Transverse colon (tissue), 4 donors: ENCODE measurements around the gene SOD3. TPM values are rescaled to one million over a fixed set of nuclear protein-coding genes. Genes with fewer than 3 reads are reported as not detected.

Experiments used
- DNase-seq: peaks from one replicate; pipeline ENCODE4 v3.0.0-alpha.2; 2019
- H3K27ac ChIP-seq, 4 donors: fragments of 200-600 bp; sonication (generic); 2 replicates each; pipeline ENCODE4 v1.5.1; 2016 to 2018; ENCODE audit warnings: inconsistent platforms in 4 of 4
- H3K27me3 ChIP-seq: fragments of 200-600 bp; sonication (generic); 2 replicates; pipeline ENCODE4 v1.5.1; 2017; ENCODE audit warnings: inconsistent platforms
- H3K36me3 ChIP-seq, 4 donors: fragments of 200-600 bp; sonication (generic); 2 replicates each; pipeline ENCODE4 v1.5.1; 2017 to 2019; ENCODE audit warnings: inconsistent platforms in 4 of 4
- H3K4me1 ChIP-seq, 4 donors: fragments of 200-600 bp; sonication (generic); 2 replicates each; pipeline ENCODE4 v1.5.1; 2017 to 2020; ENCODE audit warnings: inconsistent platforms in 4 of 4
- H3K4me3 ChIP-seq, 4 donors: fragments of 200-600 bp; sonication (generic); 1 replicate in 1 of 4; 2 replicates in 3 of 4; pipeline versions ENCODE4 v1.5.1 to v1.6.1; 2017 to 2019; ENCODE audit warnings: inconsistent platforms in 4 of 4
- H3K9me3 ChIP-seq, 2 donors: fragments of 200-600 bp; sonication (generic); 2 replicates each; pipeline ENCODE4 v1.5.1; 2017 to 2019; ENCODE audit warnings: inconsistent platforms in 2 of 2
- CTCF ChIP-seq, 5 experiments: fragments of 200-600 bp in 3 of 5; fragments of 450-650 bp in 2 of 5; sonication (generic) in 3 of 5; IDR thresholded peaks; 1 replicate in 2 of 5; 2 replicates in 3 of 5; pipeline ENCODE4 v1.5.1; 2016 to 2017; ENCODE audit warnings: antibody characterized with exemption in 5 of 5, inconsistent platforms in 3 of 5, mild to moderate bottlenecking in 2 of 5, moderate library complexity in 1 of 5
- EP300 ChIP-seq: sonication (generic); formaldehyde crosslinking; IDR thresholded peaks from one replicate; pipeline ENCODE4 v1.6.1; 2017; ENCODE audit warnings: antibody characterized with exemption, low read depth
- POLR2A ChIP-seq: fragments of 450-650 bp; IDR thresholded peaks from one replicate; pipeline ENCODE4 v1.6.1; 2016; ENCODE audit warnings: antibody characterized with exemption, mild to moderate bottlenecking, moderate library complexity
- POLR2AphosphoS5 ChIP-seq, 3 donors: sonication (generic); formaldehyde crosslinking; IDR thresholded peaks; one replicate each; pipeline ENCODE4 v1.6.1; 2016; ENCODE audit warnings: antibody characterized with exemption in 3 of 3
- WGBS, 2 donors: methylation state at CpG; one replicate each; pipeline ENCODE4 v1.1.5; 2018; ENCODE audit warnings: low coverage in 1 of 2; 5-methylcytosine and 5-hydroxymethylcytosine counted together
- in situ Hi-C, 4 donors: fragments of 200-750 bp; cut with MboI; loops; one replicate each; pipeline versions ENCODE4 v1.15.0 to v1.15.1; 2017; ENCODE audit warnings: low sequenced_read_pairs in 3 of 4, low pct_ligation_motif_present in 1 of 4, low pct_unique_long_range_greater_than_20kb in 1 of 4
- intact Hi-C: fragments of 100-400 bp; cut with DNase I; formaldehyde crosslinking; loops from one replicate; pipeline ENCODE4 v1.15.1; 2023; ENCODE audit warnings: low total_unique reads
- total RNA-seq, 4 donors: library from RNA; depleted of rRNA; stranded (reverse); fragments of >200 nt; gene quantifications; one replicate each; pipeline ENCODE4 v1.1.0, GENCODE V29; 2016

Gene SOD3
- total RNA-seq, 4 donors from 2014 or later = 27.7 to 112 (median 71.7) TPM

- TF ChIP-seq EP300 = no peak
- TF ChIP-seq POLR2AphosphoS5 (IDR thresholded peaks at IDR 0.05) = no peak
- TF ChIP-seq CTCF (IDR thresholded peaks at IDR 0.05) = no peak
- no peak for TF ChIP-seq POLR2A
- Histone ChIP-seq H3K4me1 (peaks cover 0 to 9% (median 3%) of the 10 kb centered on the region in 4 donors), H3K27me3 (no peaks in the 10 kb centered on the region), H3K36me3 (no peaks in the 10 kb centered on the region), H3K4me3 (no peak overlapping the region), H3K27ac (no peak overlapping the region), H3K9me3 (no peaks in the 10 kb centered on the region)
- WGBS, 2 donors = 54% methylated on average over 4 of the region's 4 CpGs; no CpG with 5 or more reads in 1 of the 2 donors
- DNase-seq = no peak
- in situ Hi-C loops = no loop called here
- intact Hi-C loops = no loop called here
Observed at GRCh38 chr4:24771241-24771640, 24.1 kb upstream of the SOD3 start.

GRCh38 chr4:24772061-24772705 is 23.2 kb upstream of the SOD3 start:
- 89 to 91% methylated on average over 5 of the region's 5 CpGs for WGBS, 2 donors
- intact Hi-C loops = no loop called here
- in situ Hi-C loops = no loop called here
- DNase-seq = no peak
- Histone ChIP-seq H3K27me3 (no peaks in the 10 kb centered on the region), H3K27ac (no peak overlapping the region), H3K36me3 (no peaks in the 10 kb centered on the region), H3K9me3 (no peaks in the 10 kb centered on the region), H3K4me3 (no peak overlapping the region), H3K4me1 (peaks cover 0 to 9% (median 3%) of the 10 kb centered on the region in 4 donors)
- TF ChIP-seq POLR2A = no peak
- no peak for TF ChIP-seq POLR2AphosphoS5 (IDR thresholded peaks at IDR 0.05)
- TF ChIP-seq EP300 = no peak
- TF ChIP-seq CTCF (IDR thresholded peaks at IDR 0.05) = no peak

- H3K4me1 ChIP-seq = peaks cover 0 to 9% (median 3%) of the 10 kb centered on the region in 4 donors
- no peaks in the 10 kb centered on the region for H3K9me3 ChIP-seq
- H3K4me3 ChIP-seq = no peak overlapping the region
- TF ChIP-seq POLR2AphosphoS5 (IDR thresholded peaks at IDR 0.05) (no peak), CTCF (IDR thresholded peaks at IDR 0.05) (no peak), EP300 (no peak), POLR2A (no peak)
- no peak for DNase-seq
- H3K27me3 ChIP-seq = no peaks in the 10 kb centered on the region
- WGBS, 2 donors = 96 to 98% methylated on average over 6 of the region's 6 CpGs
- no peak overlapping the region for H3K27ac ChIP-seq
- intact Hi-C loops (no loop called here), in situ Hi-C loops (no loop called here)
- no peaks in the 10 kb centered on the region for H3K36me3 ChIP-seq
Observed at GRCh38 chr4:24772952-24773351, 22.4 kb upstream of the SOD3 start.

GRCh38 chr4:24774452-24774851 is 20.9 kb upstream of the SOD3 start:
- in situ Hi-C loops (no loop called here), intact Hi-C loops (no loop called here)
- WGBS, 2 donors = 0 to 38% methylated on average over 1 to 2 of the region's 2 CpGs
- DNase-seq = no peak
- Histone ChIP-seq H3K4me3 (no peak overlapping the region), H3K9me3 (no peaks in the 10 kb centered on the region), H3K36me3 (no peaks in the 10 kb centered on the region), H3K27me3 (no peaks in the 10 kb centered on the region), H3K27ac (no peak overlapping the region), H3K4me1 (peaks cover 0 to 9% (median 3%) of the 10 kb centered on the region in 4 donors)
- TF ChIP-seq POLR2AphosphoS5 (IDR thresholded peaks at IDR 0.05) (no peak), EP300 (no peak), CTCF (IDR thresholded peaks at IDR 0.05) (no peak)
